ENCODE data around the gene LMAN2. TPM values are rescaled to one million over a fixed set of nuclear protein-coding genes. Genes with fewer than 3 reads are reported as not detected.

The LMAN2 gene
- total RNA-seq, 4 donors from 2014 or later = 119 to 191 (median 160) TPM

DNA sequence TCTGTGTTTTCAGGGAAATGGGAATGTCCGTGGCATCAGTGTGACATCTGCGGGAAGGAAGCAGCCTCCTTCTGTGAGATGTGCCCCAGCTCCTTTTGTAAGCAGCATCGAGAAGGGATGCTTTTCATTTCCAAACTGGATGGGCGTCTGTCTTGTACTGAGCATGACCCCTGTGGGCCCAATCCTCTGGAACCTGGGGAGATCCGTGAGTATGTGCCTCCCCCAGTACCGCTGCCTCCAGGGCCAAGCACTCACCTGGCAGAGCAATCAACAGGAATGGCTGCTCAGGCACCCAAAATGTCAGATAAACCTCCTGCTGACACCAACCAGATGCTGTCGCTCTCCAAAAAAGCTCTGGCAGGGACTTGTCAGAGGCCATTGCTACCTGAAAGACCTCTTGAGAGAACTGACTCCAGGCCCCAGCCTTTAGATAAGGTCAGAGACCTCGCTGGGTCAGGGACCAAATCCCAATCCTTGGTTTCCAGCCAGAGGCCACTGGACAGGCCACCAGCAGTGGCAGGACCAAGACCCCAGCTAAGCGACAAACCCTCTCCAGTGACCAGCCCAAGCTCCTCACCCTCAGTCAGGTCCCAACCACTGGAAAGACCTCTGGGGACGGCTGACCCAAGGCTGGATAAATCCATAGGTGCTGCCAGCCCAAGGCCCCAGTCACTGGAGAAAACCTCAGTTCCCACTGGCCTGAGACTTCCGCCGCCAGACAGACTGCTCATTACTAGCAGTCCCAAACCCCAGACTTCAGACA is 57.5 kb downstream of the LMAN2 start:
- WGBS = 90% methylated on average over 7 of the region's 12 CpGs
- peaks cover 72% of the 10 kb centered on the region for H3K36me3 ChIP-seq
- H3K9me3 ChIP-seq = no peaks in the 10 kb centered on the region
- DNase-seq (ENCODE audit: low spot score in 2 of 2) = no peak
- H3K27me3 ChIP-seq = no peaks in the 10 kb centered on the region
- no peak overlapping the region for H3K27ac ChIP-seq
- peaks cover 13% of the 10 kb centered on the region for H3K4me1 ChIP-seq
- no peak overlapping the region for H3K4me3 ChIP-seq
- TF ChIP-seq, protein P1, sequence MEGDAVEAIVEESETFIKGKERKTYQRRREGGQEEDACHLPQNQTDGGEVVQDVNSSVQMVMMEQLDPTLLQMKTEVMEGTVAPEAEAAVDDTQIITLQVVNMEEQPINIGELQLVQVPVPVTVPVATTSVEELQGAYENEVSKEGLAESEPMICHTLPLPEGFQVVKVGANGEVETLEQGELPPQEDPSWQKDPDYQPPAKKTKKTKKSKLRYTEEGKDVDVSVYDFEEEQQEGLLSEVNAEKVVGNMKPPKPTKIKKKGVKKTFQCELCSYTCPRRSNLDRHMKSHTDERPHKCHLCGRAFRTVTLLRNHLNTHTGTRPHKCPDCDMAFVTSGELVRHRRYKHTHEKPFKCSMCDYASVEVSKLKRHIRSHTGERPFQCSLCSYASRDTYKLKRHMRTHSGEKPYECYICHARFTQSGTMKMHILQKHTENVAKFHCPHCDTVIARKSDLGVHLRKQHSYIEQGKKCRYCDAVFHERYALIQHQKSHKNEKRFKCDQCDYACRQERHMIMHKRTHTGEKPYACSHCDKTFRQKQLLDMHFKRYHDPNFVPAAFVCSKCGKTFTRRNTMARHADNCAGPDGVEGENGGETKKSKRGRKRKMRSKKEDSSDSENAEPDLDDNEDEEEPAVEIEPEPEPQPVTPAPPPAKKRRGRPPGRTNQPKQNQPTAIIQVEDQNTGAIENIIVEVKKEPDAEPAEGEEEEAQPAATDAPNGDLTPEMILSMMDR (IDR thresholded peaks at IDR 0.05) = no peak
- TF ChIP-seq EP300 (IDR thresholded peaks at IDR 0.05) = no peak
- no peak for TF ChIP-seq POLR2AphosphoS5 (IDR thresholded peaks at IDR 0.05)
- no peak for TF ChIP-seq POLR2A (IDR thresholded peaks at IDR 0.05)

DNA sequence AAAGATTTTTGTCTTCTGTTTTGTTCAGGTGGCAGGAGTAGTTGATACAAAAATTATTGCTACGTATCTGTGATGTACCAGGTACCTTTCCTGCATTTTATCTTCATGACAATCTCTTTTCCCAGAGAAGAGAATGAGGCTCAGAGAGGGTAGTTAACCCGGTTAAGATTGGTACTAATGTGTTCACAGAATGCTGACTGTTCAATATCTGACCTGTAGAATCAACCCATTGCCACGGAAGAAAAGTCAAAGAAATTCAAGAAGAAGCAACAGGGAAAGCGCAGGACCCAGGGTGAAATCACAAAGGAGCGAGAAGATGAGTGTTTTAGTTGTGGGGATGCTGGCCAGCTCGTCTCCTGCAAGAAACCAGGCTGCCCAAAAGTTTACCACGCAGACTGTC is 59.7 kb downstream of the LMAN2 start:
- H3K36me3 ChIP-seq = peaks cover 86% of the 10 kb centered on the region

DNA sequence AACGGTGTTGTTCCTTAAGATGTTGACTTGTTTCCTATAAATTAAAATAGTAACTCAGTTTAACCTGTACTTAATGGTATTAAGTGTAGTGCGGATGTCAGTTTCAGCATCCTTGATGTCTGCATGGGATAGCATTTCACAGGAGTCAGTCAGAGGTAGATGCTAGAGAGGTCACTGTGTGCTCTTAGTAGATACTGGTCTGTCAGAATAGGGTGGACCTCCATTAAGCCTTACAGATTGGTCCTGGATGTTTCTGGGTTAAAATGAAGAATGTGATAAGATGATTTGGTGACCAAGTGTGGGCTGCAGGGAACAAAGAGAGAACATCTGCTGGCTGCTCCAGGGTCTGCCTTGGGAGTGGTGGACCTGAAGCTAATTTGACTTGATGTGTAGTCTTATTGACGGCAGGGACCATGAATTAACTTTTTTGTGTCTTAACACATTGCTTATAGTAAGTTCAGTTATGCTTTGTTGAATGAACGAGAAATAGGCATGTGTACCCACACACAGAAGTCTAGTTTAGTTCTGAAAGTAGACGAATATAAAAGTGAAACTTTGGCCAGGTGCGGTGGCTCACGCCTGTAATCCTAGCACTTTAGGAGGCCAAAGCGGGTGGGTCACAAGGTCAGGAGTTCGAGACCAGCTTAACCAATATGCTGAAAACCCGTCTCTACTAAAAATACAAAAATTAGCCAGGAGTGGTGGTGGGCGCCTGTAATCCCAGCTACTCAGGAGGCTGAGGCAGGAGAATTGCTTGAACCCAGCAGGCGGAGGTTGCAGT is 60.5 kb downstream of the LMAN2 start:
- no peak for DNase-seq (ENCODE audit: low spot score in 2 of 2)
- WGBS = 93% methylated on average over 12 of the region's 12 CpGs
- H3K4me3 ChIP-seq = no peak overlapping the region
- H3K9me3 ChIP-seq = no peaks in the 10 kb centered on the region
- H3K36me3 ChIP-seq = peaks cover 87% of the 10 kb centered on the region
- peaks cover 6% of the 10 kb centered on the region for H3K4me1 ChIP-seq
- TF ChIP-seq POLR2AphosphoS5 (IDR thresholded peaks at IDR 0.05) (no peak), POLR2A (IDR thresholded peaks at IDR 0.05) (no peak), EP300 (IDR thresholded peaks at IDR 0.05) (no peak)
- TF ChIP-seq, protein P1 (IDR thresholded peaks at IDR 0.05) = no peak
- no peak overlapping the region for H3K27ac ChIP-seq
- H3K27me3 ChIP-seq = no peaks in the 10 kb centered on the region

More for the DNA sequence above, 59.7 kb downstream of the LMAN2 start:
- peaks cover 11% of the 10 kb centered on the region for H3K4me1 ChIP-seq
- 94% methylated on average over 7 of the region's 7 CpGs for WGBS
- no peak overlapping the region for H3K4me3 ChIP-seq
- H3K9me3 ChIP-seq = no peaks in the 10 kb centered on the region
- no peak overlapping the region for H3K27ac ChIP-seq
- TF ChIP-seq POLR2A (IDR thresholded peaks at IDR 0.05) = no peak
- TF ChIP-seq, protein P1 (IDR thresholded peaks at IDR 0.05) = no peak
- TF ChIP-seq POLR2AphosphoS5 (IDR thresholded peaks at IDR 0.05) = no peak
- no peak for TF ChIP-seq EP300 (IDR thresholded peaks at IDR 0.05)
- no peaks in the 10 kb centered on the region for H3K27me3 ChIP-seq
- no peak for DNase-seq (ENCODE audit: low spot score in 2 of 2)

DNA sequence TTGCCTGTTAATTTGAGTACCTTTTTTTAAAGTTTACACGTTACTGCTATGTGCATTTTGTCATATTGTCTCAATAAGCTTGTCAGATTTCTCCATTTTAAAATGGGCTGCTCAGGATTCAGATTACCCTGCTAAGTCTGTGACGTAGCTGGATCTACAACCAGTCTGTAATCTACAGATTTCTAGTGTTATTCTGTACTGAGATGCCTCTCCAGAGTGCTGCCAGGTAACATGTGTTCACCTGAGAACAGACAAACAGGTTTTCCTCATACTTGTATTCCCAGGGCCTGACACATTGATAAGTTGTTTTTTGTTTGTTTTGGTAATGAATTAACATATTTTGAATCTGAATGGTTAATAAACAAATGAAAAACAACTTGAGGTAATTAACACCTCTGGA is 63.3 kb downstream of the LMAN2 start:
- Histone ChIP-seq H3K4me3 (no peak overlapping the region), H3K9me3 (no peaks in the 10 kb centered on the region), H3K4me1 (no peaks in the 10 kb centered on the region), H3K36me3 (peaks cover 86% of the 10 kb centered on the region), H3K27ac (no peak overlapping the region), H3K27me3 (no peaks in the 10 kb centered on the region)
- 90% methylated on average over 2 of the region's 2 CpGs for WGBS
- no peak for DNase-seq (ENCODE audit: low spot score in 2 of 2)
- TF ChIP-seq POLR2AphosphoS5 (IDR thresholded peaks at IDR 0.05) (no peak), EP300 (IDR thresholded peaks at IDR 0.05) (no peak), POLR2A (IDR thresholded peaks at IDR 0.05) (no peak)
- TF ChIP-seq, protein P1 (IDR thresholded peaks at IDR 0.05) = no peak

Other genes starting within 250 kb of the LMAN2 start
- 10 to 100 TPM; 36.0 to 67.9 (median 51.3) TPM for gene NSD1, start 217.9 kb downstream of the LMAN2 start, total RNA-seq
- 10 to 100 TPM; 36.7 to 70.1 (median 43.3) TPM for gene RAB24, start 47.9 kb downstream of the LMAN2 start, total RNA-seq
- gene PRELID1, start 47.9 kb downstream of the LMAN2 start, total RNA-seq = 10 to 100 TPM; 54.2 to 90.1 (median 62.1) TPM
- 10 to 100 TPM in 3 of 4 donors, 1 to 10 TPM in 1; 8.7 to 30.3 (median 11.7) TPM for gene MXD3, start 39.8 kb downstream of the LMAN2 start, total RNA-seq
- 10 to 100 TPM; 38.5 to 85.9 (median 68.8) TPM for gene RGS14, start 6.3 kb upstream of the LMAN2 start, total RNA-seq
- gene SLC34A1, start 32.8 kb upstream of the LMAN2 start, total RNA-seq = under 1 TPM in 1 of 4 donors, not detected in 3; 0.29 TPM
- not detected for gene PFN3, start 49.0 kb upstream of the LMAN2 start, total RNA-seq
- gene F12, start 57.9 kb upstream of the LMAN2 start, total RNA-seq = 10 to 100 TPM in 1 of 4 donors, 1 to 10 TPM in 3; 2.3 to 18.4 (median 7.1) TPM
- 10 to 100 TPM; 29.1 to 62.2 (median 37.1) TPM for gene GRK6, start 75.0 kb upstream of the LMAN2 start, total RNA-seq
- 1 to 10 TPM; 5.7 to 9.8 (median 7.8) TPM for gene PRR7, start 95.1 kb upstream of the LMAN2 start, total RNA-seq
- 10 to 100 TPM; 13.1 to 43.4 (median 25.3) TPM for gene DBN1, start 122.0 kb upstream of the LMAN2 start, total RNA-seq
- gene PDLIM7, start 145.9 kb upstream of the LMAN2 start, total RNA-seq = 10 to 100 TPM; 28.7 to 41.3 (median 32.0) TPM
- gene DOK3, start 158.2 kb upstream of the LMAN2 start, total RNA-seq = 1 to 10 TPM in 3 of 4 donors, under 1 TPM in 1; 0.89 to 7.3 (median 1.8) TPM
- 100 to 1,000 TPM in 2 of 4 donors, 10 to 100 TPM in 2; 83.8 to 148 (median 103) TPM for gene DDX41, start 165.3 kb upstream of the LMAN2 start, total RNA-seq
- 100 to 1,000 TPM in 1 of 4 donors, 10 to 100 TPM in 3; 55.6 to 328 (median 78.2) TPM for gene FAM193B, start 202.9 kb upstream of the LMAN2 start, total RNA-seq
- gene TMED9, start 240.5 kb upstream of the LMAN2 start, total RNA-seq = 10 to 100 TPM; 60.3 to 84.5 (median 79.5) TPM
- gene B4GALT7, start 248.5 kb upstream of the LMAN2 start, total RNA-seq = 10 to 100 TPM; 13.9 to 19.4 (median 17.4) TPM

All from suprapubic skin (tissue), 4 donors.